Measurements from ENCODE around the gene DOCK9. TPM values are rescaled to one million over a fixed set of nuclear protein-coding genes. Genes with fewer than 3 reads are reported as not detected.

DOCK9 gene
- polyA plus RNA-seq (2013, experiment 1 of 4) = 7.1 TPM
- 9.0 TPM for polyA plus RNA-seq (2013, experiment 2 of 4)
- 7.8 TPM for polyA plus RNA-seq (2013, experiment 3 of 4)
- 8.7 TPM for polyA plus RNA-seq (2013, experiment 4 of 4)

- Histone ChIP-seq H3K27me3 (ENCODE audit: control insufficient read depth, insufficient read depth, low read length, poor library complexity, severe bottlenecking) (no peaks in the 10 kb centered on the region), H3K9me3 (ENCODE audit: control insufficient read depth, low read length) (no peaks in the 10 kb centered on the region), H3K27ac (ENCODE audit: insufficient read depth, low read depth, low read length, poor library complexity, severe bottlenecking) (no peak within 1 kb of the TSS), H3K4me3 (ENCODE audit: insufficient read depth, low read depth, low read length) (no peak within 1 kb of the TSS), H3K4me1 (ENCODE audit: control insufficient read depth, insufficient read depth, low read length) (peaks cover 22% of the 10 kb centered on the region), H3K36me3 (ENCODE audit: control insufficient read depth, insufficient read depth, low read length) (no peaks in the 10 kb centered on the region)
- WGBS, 2 experiments = 75 to 77% methylated on average over 16 of the region's 16 CpGs
Observed at GRCh38 chr13:98977568-98978265, at the start of gene DOCK9. Gene DOCK9 (minus strand): TSS chr13:98978064. CDS start chr13:98977909, 155 bp downstream.

GRCh38 chr13:99027260-99027659, 49.4 kb upstream of the DOCK9 start:
- H3K4me1 ChIP-seq (ENCODE audit: control insufficient read depth, insufficient read depth, low read length) = no peaks in the 10 kb centered on the region
- H3K9me3 ChIP-seq (ENCODE audit: control insufficient read depth, low read length) = no peaks in the 10 kb centered on the region
- no peak overlapping the region for H3K4me3 ChIP-seq (ENCODE audit: insufficient read depth, low read depth, low read length)
- no peaks in the 10 kb centered on the region for H3K36me3 ChIP-seq (ENCODE audit: control insufficient read depth, insufficient read depth, low read length)
- WGBS, 2 experiments = 93 to 95% methylated on average over 6 to 7 of the region's 7 CpGs
- H3K27ac ChIP-seq (ENCODE audit: insufficient read depth, low read depth, low read length, poor library complexity, severe bottlenecking) = no peak overlapping the region
- no peaks in the 10 kb centered on the region for H3K27me3 ChIP-seq (ENCODE audit: control insufficient read depth, insufficient read depth, low read length, poor library complexity, severe bottlenecking)

GRCh38 chr13:99022941-99023340, 45.1 kb upstream of the DOCK9 start:
- Histone ChIP-seq H3K27me3 (ENCODE audit: control insufficient read depth, insufficient read depth, low read length, poor library complexity, severe bottlenecking) (no peaks in the 10 kb centered on the region), H3K4me3 (ENCODE audit: insufficient read depth, low read depth, low read length) (no peak overlapping the region), H3K36me3 (ENCODE audit: control insufficient read depth, insufficient read depth, low read length) (no peaks in the 10 kb centered on the region), H3K9me3 (ENCODE audit: control insufficient read depth, low read length) (no peaks in the 10 kb centered on the region), H3K4me1 (ENCODE audit: control insufficient read depth, insufficient read depth, low read length) (no peaks in the 10 kb centered on the region), H3K27ac (ENCODE audit: insufficient read depth, low read depth, low read length, poor library complexity, severe bottlenecking) (no peak overlapping the region)
- 91 to 95% methylated on average over 3 to 4 of the region's 4 CpGs for WGBS, 2 experiments

- 90 to 94% methylated on average over 3 of the region's 3 CpGs for WGBS, 2 experiments
- Histone ChIP-seq H3K4me3 (ENCODE audit: insufficient read depth, low read depth, low read length) (no peak overlapping the region), H3K9me3 (ENCODE audit: control insufficient read depth, low read length) (no peaks in the 10 kb centered on the region), H3K27ac (ENCODE audit: insufficient read depth, low read depth, low read length, poor library complexity, severe bottlenecking) (no peak overlapping the region), H3K4me1 (ENCODE audit: control insufficient read depth, insufficient read depth, low read length) (no peaks in the 10 kb centered on the region), H3K36me3 (ENCODE audit: control insufficient read depth, insufficient read depth, low read length) (no peaks in the 10 kb centered on the region), H3K27me3 (ENCODE audit: control insufficient read depth, insufficient read depth, low read length, poor library complexity, severe bottlenecking) (no peaks in the 10 kb centered on the region)
Observed at GRCh38 chr13:99018418-99019180, 40.7 kb upstream of the DOCK9 start.

GRCh38 chr13:99015606-99016490, 38.0 kb upstream of the DOCK9 start:
- H3K27ac ChIP-seq (ENCODE audit: insufficient read depth, low read depth, low read length, poor library complexity, severe bottlenecking) = no peak overlapping the region
- WGBS, 2 experiments = 86 to 87% methylated on average over 15 of the region's 15 CpGs
- no peaks in the 10 kb centered on the region for H3K4me1 ChIP-seq (ENCODE audit: control insufficient read depth, insufficient read depth, low read length)
- H3K4me3 ChIP-seq (ENCODE audit: insufficient read depth, low read depth, low read length) = no peak overlapping the region
- no peaks in the 10 kb centered on the region for H3K27me3 ChIP-seq (ENCODE audit: control insufficient read depth, insufficient read depth, low read length, poor library complexity, severe bottlenecking)
- no peaks in the 10 kb centered on the region for H3K9me3 ChIP-seq (ENCODE audit: control insufficient read depth, low read length)
- H3K36me3 ChIP-seq (ENCODE audit: control insufficient read depth, insufficient read depth, low read length) = no peaks in the 10 kb centered on the region

GRCh38 chr13:99014522-99014921, 36.7 kb upstream of the DOCK9 start:
- no peaks in the 10 kb centered on the region for H3K27me3 ChIP-seq (ENCODE audit: control insufficient read depth, insufficient read depth, low read length, poor library complexity, severe bottlenecking)
- no peak overlapping the region for H3K4me3 ChIP-seq (ENCODE audit: insufficient read depth, low read depth, low read length)
- H3K4me1 ChIP-seq (ENCODE audit: control insufficient read depth, insufficient read depth, low read length) = no peaks in the 10 kb centered on the region
- H3K36me3 ChIP-seq (ENCODE audit: control insufficient read depth, insufficient read depth, low read length) = no peaks in the 10 kb centered on the region
- no peaks in the 10 kb centered on the region for H3K9me3 ChIP-seq (ENCODE audit: control insufficient read depth, low read length)
- H3K27ac ChIP-seq (ENCODE audit: insufficient read depth, low read depth, low read length, poor library complexity, severe bottlenecking) = no peak overlapping the region
- WGBS, 2 experiments = 96 to 97% methylated on average over 3 to 4 of the region's 4 CpGs

GRCh38 chr13:99013951-99014350, 36.1 kb upstream of the DOCK9 start:
- WGBS, 2 experiments = 85% methylated on average over 6 of the region's 6 CpGs
- H3K27me3 ChIP-seq (ENCODE audit: control insufficient read depth, insufficient read depth, low read length, poor library complexity, severe bottlenecking) = no peaks in the 10 kb centered on the region
- H3K9me3 ChIP-seq (ENCODE audit: control insufficient read depth, low read length) = no peaks in the 10 kb centered on the region
- H3K4me3 ChIP-seq (ENCODE audit: insufficient read depth, low read depth, low read length) = no peak overlapping the region
- H3K27ac ChIP-seq (ENCODE audit: insufficient read depth, low read depth, low read length, poor library complexity, severe bottlenecking) = no peak overlapping the region
- H3K36me3 ChIP-seq (ENCODE audit: control insufficient read depth, insufficient read depth, low read length) = no peaks in the 10 kb centered on the region
- H3K4me1 ChIP-seq (ENCODE audit: control insufficient read depth, insufficient read depth, low read length) = no peaks in the 10 kb centered on the region

- Histone ChIP-seq H3K4me1 (ENCODE audit: control insufficient read depth, insufficient read depth, low read length) (no peaks in the 10 kb centered on the region), H3K27me3 (ENCODE audit: control insufficient read depth, insufficient read depth, low read length, poor library complexity, severe bottlenecking) (no peaks in the 10 kb centered on the region), H3K27ac (ENCODE audit: insufficient read depth, low read depth, low read length, poor library complexity, severe bottlenecking) (no peak overlapping the region), H3K4me3 (ENCODE audit: insufficient read depth, low read depth, low read length) (no peak overlapping the region), H3K36me3 (ENCODE audit: control insufficient read depth, insufficient read depth, low read length) (no peaks in the 10 kb centered on the region), H3K9me3 (ENCODE audit: control insufficient read depth, low read length) (no peaks in the 10 kb centered on the region)
- WGBS, 2 experiments = 100% methylated on average over 1 of the region's 1 CpG
Observed at GRCh38 chr13:99012539-99012938, 34.7 kb upstream of the DOCK9 start.

- Histone ChIP-seq H3K9me3 (ENCODE audit: control insufficient read depth, low read length) (no peaks in the 10 kb centered on the region), H3K4me3 (ENCODE audit: insufficient read depth, low read depth, low read length) (no peak overlapping the region), H3K4me1 (ENCODE audit: control insufficient read depth, insufficient read depth, low read length) (no peaks in the 10 kb centered on the region), H3K36me3 (ENCODE audit: control insufficient read depth, insufficient read depth, low read length) (no peaks in the 10 kb centered on the region), H3K27ac (ENCODE audit: insufficient read depth, low read depth, low read length, poor library complexity, severe bottlenecking) (no peak overlapping the region), H3K27me3 (ENCODE audit: control insufficient read depth, insufficient read depth, low read length, poor library complexity, severe bottlenecking) (no peaks in the 10 kb centered on the region)
- 93 to 95% methylated on average over 4 of the region's 4 CpGs for WGBS, 2 experiments
Observed at GRCh38 chr13:99009987-99010551, 32.2 kb upstream of the DOCK9 start.
